ENCODE data around the gene FAM83D. TPM values are rescaled to one million over a fixed set of nuclear protein-coding genes. Genes with fewer than 3 reads are reported as not detected.
"Not testable (repeated sequence)": the region's sequence is repeated elsewhere in the genome, so short reads cannot be mapped to it uniquely, and the experiment has no call there.

The FAM83D gene
- total RNA-seq, 1 donor from 2014 or later = 1.7 TPM

DNA sequence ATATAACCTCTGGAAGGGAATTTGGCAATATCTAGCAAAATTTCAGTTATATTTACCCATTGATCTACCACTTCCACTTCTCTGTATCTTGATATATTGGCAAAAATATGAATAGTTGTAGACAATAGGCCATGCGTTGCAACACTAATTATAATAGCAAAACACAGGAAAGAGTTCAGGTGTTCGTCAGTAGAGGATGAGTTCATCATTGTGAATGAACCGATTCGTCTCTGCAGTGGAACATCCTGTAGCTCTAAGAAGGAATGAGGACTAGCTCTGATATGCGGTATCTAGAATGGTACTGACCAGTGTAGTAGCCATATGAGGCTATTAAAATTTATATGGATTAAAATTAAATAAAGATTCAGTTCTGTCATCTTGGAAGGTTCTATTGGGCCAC is 8.3 kb downstream of the FAM83D start:
- DNase-seq = no peak

DNA sequence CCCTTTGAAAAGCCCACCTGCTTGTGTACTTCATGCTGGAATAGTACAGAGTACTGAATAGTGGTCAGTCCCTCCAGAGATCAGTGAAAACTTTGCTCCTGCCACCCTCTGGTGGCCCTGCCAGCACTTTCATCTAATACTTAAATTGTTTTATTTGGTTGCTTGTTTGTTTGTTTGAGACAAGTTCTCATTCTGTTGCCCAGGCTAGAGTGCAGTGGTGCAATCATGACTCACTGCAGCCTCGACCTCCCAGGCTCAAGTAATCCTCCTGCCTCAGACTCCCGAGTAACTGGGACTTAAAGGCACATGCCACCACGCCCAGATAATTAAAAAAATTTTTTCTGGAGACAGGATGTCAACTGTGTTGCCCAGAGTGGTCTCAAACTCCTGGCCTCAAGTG is 9.1 kb downstream of the FAM83D start:
- no peak for DNase-seq

DNA sequence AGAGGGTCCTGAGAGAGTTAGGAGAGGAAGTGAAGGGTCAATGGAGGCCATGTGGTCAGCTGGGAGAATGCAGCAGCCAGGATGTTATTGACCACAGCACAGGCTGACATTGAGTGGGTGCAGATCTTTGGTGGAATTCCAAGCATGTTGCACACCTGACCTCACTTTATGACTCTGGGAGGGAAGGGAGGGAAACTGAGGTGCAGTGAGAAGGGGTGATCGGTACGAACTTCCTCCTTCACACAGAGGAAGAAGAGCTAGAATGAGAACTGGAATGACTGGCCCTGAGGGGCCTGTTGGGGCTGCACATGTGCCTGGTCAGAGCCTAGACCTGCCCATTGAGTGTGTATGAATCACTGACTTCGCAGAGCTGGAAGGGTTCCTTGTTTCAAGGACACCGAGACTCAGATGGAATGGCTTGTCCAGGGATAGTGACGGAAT is 9.8 kb downstream of the FAM83D start:
- DNase-seq = no peak

DNA sequence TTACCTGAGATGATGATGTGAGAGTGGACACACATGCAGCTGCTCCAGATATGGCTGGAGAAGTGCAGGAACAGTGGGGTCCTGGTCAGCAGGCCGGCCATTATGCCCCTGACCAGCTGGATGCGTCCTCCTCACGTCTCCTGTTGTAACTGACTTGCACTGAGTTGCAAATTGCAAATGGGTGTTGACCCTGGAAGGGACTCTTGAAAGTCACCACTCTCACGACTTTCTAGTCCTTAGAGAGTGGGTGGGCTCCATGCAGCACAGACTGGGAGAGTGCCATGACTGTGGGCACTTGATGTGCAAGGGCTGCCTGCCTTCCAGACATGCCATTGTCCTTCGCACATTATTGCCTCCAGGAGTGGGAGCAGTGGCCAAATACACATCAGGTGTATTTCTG is 10.8 kb downstream of the FAM83D start:
- DNase-seq = no peak

GRCh38 chr20:38937978-38938473 is 11.8 kb downstream of the FAM83D start:
- no peak for DNase-seq

- no peak for DNase-seq
Measured at GRCh38 chr20:38939686-38940085, 13.5 kb downstream of the FAM83D start.

GRCh38 chr20:38940644-38941043 is 14.4 kb downstream of the FAM83D start:
- no peak for DNase-seq

- DNase-seq = no peak
Measured at GRCh38 chr20:38941726-38942389, 15.6 kb downstream of the FAM83D start.

- DNase-seq = no peak
Measured at GRCh38 chr20:38945012-38945411, 18.8 kb downstream of the FAM83D start.

DNA sequence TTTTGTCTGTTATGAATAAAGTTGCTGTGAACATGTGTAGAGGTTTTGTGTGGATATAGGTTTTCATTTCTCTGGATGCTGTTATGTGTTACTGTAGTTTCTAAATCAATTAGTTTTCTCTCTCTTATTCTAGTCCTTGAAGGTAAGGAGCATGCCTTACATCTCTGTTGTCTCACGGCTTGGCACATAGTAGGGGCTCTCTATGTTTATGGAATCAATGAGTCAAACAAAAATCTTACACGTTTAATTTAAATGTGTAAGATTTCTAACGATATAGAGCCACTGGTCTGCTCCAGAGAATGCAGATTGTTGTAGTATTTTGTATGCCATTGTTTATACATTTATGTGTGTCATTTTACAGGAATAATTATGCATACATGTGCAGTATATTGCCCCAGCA is 20.6 kb downstream of the FAM83D start:
- no peak for DNase-seq

DNA sequence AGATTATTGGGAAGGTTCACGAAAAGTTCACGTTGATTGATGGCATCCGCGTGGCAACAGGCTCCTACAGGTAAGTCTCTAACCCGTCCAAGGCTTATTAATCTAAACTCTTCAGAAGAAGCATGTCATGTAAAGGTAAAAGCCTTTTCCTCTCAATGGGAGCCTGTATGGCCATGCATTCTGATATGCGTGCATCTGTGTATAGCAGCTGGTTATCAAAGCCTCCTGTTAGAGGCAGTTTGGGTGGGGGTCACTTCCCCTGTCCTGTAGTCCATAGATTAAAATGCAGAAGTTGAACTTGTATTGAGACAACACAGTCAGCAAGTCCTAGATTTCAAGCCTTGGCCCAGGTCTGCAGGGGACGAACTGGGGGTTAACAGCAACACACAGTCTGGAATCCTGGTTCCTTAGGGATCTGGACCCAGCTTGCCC is 21.7 kb downstream of the FAM83D start:
- DNase-seq = no peak

DNA sequence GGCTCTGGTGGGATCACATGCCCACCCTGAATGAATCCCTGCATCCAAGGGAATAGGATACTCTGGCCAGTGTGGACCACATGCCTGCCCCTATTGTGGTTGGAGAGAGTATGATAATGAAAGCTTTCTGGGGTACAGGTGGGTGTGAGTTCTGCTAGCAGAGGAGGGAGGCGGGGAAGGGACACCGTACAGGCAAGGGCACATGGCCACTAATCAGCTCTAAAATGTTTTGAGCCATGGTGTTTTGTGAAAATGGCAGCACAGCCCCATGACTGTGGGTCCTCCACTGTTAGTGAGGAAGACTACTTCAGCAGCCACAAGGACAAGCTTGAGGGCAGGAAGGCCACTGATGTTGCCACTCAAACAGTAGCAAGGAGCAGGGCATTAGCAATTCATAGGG is 24.0 kb downstream of the FAM83D start:
- no peak for DNase-seq

- no peak for DNase-seq
Measured at GRCh38 chr20:38951611-38952010, 25.4 kb downstream of the FAM83D start.

DNA sequence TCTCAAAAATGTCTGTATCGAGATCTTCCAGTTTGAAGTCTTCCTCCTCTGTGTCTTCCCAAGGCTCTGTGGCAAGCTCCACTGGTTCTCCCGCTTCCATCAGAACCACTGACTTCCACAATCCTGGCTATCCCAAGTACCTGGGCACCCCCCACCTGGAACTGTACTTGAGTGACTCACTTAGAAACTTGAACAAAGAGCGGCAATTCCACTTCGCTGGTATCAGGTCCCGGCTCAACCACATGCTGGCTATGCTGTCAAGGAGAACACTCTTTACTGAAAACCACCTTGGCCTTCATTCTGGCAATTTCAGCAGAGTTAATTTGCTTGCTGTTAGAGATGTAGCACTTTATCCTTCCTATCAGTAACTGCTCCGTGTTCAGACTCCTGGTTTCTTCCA is 25.9 kb downstream of the FAM83D start:
- DNase-seq = no peak

- DNase-seq = no peak
Measured at GRCh38 chr20:38953630-38954340, 27.6 kb downstream of the FAM83D start.

DNA sequence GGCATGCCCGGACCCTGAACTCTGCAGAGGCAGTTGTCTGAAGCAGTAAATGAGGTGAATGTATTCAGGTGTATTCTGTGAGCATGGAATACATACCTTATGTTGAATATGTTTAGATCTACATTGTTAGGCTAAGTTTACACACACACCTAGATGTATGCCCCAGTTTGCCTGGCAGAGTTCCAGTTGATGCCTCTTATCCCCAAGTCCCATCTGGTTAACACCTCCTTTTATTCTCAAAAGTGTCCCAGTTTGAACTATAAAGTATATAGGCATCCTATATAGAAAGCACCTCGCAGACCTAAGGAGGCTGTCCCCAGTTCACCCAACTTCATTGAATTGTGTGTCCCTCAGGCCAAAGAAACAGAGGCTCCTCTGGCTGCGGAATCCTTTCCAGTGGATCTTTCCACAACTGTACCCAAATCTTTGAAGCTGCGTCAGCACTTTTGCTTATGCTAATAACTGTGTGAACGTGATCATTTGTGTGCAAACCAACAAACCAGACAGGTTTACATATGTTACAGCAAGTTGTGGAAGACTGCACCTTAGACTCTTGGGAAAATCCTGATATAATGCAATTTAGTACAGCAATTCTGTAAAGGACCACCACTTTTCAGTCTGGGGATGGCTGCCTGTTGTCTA is 31.1 kb downstream of the FAM83D start:
- DNase-seq = no peak

DNA sequence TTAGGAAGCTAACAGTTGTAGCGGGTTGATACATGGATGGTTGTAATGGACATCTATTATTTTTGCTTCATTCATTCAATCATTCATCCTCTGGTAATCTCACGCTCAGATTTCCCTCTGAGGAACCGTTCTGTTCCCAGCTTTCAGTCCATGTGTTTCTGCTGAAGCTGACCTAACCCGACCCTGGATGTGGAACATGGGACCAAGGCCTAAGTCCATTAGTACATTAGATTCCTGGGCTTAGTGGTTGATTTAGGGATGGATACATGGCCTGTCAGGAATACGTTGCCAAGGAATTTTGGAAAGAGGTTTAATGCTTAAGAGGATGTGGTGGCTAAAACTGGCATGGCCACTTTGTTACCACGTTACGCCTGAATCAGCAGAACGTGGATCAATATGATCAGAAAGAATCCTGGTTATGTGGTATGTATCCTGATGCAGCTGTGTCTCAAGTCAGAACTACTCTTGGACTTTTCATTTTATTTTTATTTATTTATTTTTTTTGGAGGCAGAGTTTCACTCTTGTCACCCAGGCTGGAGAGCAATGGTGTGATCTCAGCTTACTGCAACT is 31.8 kb downstream of the FAM83D start:
- DNase-seq = no peak

DNA sequence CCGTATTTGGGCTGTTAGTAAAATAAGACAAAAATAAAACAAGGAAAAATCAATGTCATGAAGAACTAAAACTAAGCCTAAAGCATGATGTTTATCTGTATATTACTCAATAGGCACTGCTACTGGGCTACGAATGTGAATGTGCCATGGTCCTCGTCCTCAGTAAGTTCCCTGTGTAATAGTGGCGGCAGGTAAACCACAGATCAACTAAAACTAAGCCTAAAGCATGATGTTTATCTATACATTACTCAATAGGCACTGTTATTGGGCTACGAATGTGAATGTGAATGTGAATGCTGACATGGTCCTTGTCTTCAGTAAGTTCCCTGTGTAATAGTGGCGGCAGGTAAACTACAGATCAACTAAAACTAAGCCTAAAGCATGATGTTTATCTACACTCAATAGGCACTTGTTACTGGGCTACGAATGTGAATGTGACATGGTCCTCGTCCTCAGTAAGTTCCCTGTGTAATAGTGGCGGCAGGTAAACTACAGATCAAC is 34.0 kb downstream of the FAM83D start:
- not testable (repeated sequence) for DNase-seq

- DNase-seq = no peak
Measured at GRCh38 chr20:38961530-38962043, 35.4 kb downstream of the FAM83D start.

DNA sequence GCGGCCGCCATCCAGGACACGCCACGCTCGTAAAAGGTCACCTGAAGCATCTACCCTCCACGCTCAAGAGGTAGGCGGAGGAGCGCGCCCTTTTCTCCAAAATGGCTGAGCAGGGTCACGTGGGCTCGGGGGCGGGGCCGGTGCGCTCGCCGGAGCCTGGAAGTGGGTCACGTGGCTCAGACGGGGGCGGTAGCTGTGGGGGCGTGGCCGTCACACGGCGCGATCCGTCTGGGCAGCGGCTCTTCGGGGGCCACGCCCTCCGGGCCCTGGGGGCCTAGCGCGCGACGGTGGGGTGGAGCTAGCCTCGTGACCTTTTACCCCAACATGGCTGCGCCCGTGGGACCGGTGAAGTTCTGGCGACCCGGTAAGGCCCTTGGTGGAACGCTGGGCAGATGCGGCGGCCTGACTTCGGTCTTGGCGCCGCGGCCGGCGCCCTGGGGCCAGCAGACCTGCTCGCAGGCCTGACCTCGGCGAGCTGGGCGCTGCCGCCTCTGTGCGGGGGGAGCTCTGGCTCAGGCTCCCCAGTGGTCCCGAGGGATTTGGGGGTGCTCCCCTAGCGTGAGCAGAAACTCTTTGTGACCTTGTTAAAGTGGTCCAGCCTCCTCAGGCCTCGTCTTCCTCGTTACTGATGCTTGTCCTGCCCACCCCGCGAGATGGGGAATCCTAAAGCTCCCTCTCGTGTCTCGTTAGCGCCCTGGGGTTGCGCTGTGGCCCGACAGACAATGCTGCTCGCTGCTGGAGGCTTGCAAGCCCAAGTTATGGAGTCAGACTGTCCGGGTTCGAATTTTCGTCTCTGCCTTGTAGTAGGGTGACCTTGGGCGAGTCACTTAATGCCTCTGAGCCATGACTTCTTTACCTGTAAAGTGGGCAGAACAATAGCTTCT is 36.1 kb downstream of the FAM83D start, which contains the start of gene DHX35:
Gene DHX35, plus strand, starts transcription at position 301 of the 884 bp plus-strand sequence. Its CDS starts 24 bp downstream, at position 325.
- peak; percentile 96 for DNase-seq

GRCh38 chr20:38962928-38963401 is 36.7 kb downstream of the FAM83D start:
- DNase-seq = no peak
